Measurements from ENCODE around the gene SPPL2C.
A peak's percentile ranks its signal among the peaks of the same experiment; 100 is the strongest.

Gene SPPL2C

GRCh38 chr17:45844695-45845375, at the start of gene SPPL2C:
SPPL2C (plus strand) TSS chr17:45844881; CDS start chr17:45844907, 26 bp downstream.
- no peak for DNase-seq

- DNase-seq = no peak
Measured at GRCh38 chr17:45800816-45801215, 43.9 kb upstream of the SPPL2C start.

- DNase-seq = no peak
Measured at GRCh38 chr17:45801421-45801820, 43.3 kb upstream of the SPPL2C start.

- DNase-seq = no peak
Measured at GRCh38 chr17:45808845-45809244, 35.8 kb upstream of the SPPL2C start.

- DNase-seq = peak; percentile 85
Measured at GRCh38 chr17:45809499-45809898, 35.2 kb upstream of the SPPL2C start.

- DNase-seq = peak; percentile 40
Measured at GRCh38 chr17:45812102-45812501, 32.6 kb upstream of the SPPL2C start.

- no peak for DNase-seq
Measured at GRCh38 chr17:45813048-45813725, 31.5 kb upstream of the SPPL2C start.

- DNase-seq = no peak
Measured at GRCh38 chr17:45814622-45815606, 29.8 kb upstream of the SPPL2C start.

- DNase-seq = no peak
Measured at GRCh38 chr17:45815752-45816151, 28.9 kb upstream of the SPPL2C start.

GRCh38 chr17:45818041-45818440, 26.6 kb upstream of the SPPL2C start:
- no peak for DNase-seq

- DNase-seq = no peak
Measured at GRCh38 chr17:45818699-45819098, 26.0 kb upstream of the SPPL2C start.

GRCh38 chr17:45819632-45820031, 25.0 kb upstream of the SPPL2C start:
- no peak for DNase-seq

- no peak for DNase-seq
Measured at GRCh38 chr17:45820052-45820780, 24.5 kb upstream of the SPPL2C start.

- DNase-seq = no peak
Measured at GRCh38 chr17:45821147-45821546, 23.5 kb upstream of the SPPL2C start.

- no peak for DNase-seq
Measured at GRCh38 chr17:45823598-45823997, 21.1 kb upstream of the SPPL2C start.

GRCh38 chr17:45824475-45824874, 20.2 kb upstream of the SPPL2C start:
- no peak for DNase-seq

GRCh38 chr17:45824901-45825492, 19.7 kb upstream of the SPPL2C start:
- DNase-seq = no peak

GRCh38 chr17:45825792-45826191, 18.9 kb upstream of the SPPL2C start:
- DNase-seq = no peak

- no peak for DNase-seq
Measured at GRCh38 chr17:45826919-45827588, 17.6 kb upstream of the SPPL2C start.

GRCh38 chr17:45828171-45828570, 16.5 kb upstream of the SPPL2C start:
- DNase-seq = no peak

- no peak for DNase-seq
Measured at GRCh38 chr17:45828582-45829133, 16.0 kb upstream of the SPPL2C start.

Measured in DMS 273 treated with DMSO at 0.1 percent for 48 hours (cell line).